ENCODE measurements around the gene F2R.
"Not testable (repeated sequence)": the region's sequence is repeated elsewhere in the genome, so short reads cannot be mapped to it uniquely, and the experiment has no call there.

Gene F2R

DNA sequence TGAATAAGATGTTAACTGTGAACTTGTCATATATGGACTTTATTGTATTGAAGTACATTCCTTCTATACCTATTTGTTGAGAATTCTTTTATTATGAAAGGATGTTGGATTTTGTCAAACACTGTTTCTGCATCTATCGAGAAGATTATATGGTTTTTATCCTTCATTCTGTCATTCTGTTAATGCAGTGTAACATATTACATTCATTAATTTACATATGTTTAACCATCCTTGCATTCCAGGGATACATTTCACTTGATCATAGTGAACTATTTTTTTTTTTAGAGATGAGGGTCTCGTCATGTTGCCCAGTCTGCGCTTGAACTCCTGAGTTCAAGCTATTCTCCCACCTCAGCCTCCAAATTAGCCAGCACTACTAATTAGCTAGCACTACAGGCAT is 48.4 kb downstream of the F2R start:
- H3K4me3 ChIP-seq (ENCODE audit: low read depth, low read length): no peak overlapping the region
- no peak for DNase-seq (ENCODE audit: low read depth)
- TF ChIP-seq, protein P1, sequence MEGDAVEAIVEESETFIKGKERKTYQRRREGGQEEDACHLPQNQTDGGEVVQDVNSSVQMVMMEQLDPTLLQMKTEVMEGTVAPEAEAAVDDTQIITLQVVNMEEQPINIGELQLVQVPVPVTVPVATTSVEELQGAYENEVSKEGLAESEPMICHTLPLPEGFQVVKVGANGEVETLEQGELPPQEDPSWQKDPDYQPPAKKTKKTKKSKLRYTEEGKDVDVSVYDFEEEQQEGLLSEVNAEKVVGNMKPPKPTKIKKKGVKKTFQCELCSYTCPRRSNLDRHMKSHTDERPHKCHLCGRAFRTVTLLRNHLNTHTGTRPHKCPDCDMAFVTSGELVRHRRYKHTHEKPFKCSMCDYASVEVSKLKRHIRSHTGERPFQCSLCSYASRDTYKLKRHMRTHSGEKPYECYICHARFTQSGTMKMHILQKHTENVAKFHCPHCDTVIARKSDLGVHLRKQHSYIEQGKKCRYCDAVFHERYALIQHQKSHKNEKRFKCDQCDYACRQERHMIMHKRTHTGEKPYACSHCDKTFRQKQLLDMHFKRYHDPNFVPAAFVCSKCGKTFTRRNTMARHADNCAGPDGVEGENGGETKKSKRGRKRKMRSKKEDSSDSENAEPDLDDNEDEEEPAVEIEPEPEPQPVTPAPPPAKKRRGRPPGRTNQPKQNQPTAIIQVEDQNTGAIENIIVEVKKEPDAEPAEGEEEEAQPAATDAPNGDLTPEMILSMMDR (IDR thresholded peaks at IDR 0.05; ENCODE audit: low read depth, low read length): no peak
- no peak for TF ChIP-seq POLR2A (IDR thresholded peaks at IDR 0.05; ENCODE audit: extremely low read depth, insufficient read length)
- no peak for TF ChIP-seq MYC (IDR thresholded peaks at IDR 0.05; ENCODE audit: low read depth, low read length)
- TF ChIP-seq, protein P2, sequence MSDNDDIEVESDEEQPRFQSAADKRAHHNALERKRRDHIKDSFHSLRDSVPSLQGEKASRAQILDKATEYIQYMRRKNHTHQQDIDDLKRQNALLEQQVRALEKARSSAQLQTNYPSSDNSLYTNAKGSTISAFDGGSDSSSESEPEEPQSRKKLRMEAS (IDR thresholded peaks at IDR 0.05; ENCODE audit: low read depth, low read length): no peak

DNA sequence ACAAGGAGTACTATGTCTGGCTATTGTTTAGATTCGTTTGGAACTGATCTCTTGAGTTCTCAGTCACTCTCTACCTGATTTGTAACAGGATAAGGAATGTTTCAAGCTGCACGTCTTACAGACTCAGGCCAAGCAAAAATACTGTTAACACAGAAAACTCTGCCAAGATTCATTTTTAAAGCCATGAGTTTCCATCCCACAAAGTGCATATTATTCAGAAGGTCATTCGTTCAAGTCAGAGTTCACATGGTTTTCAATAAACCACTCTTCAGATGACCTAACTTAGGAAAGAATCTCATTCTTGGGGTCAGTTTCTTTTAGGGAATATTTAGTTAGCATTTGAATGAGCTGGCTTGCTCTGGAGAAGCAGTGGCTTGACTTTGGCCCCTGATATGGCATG is 49.3 kb downstream of the F2R start:
- no peak for DNase-seq (ENCODE audit: low read depth)
- TF ChIP-seq, protein P1 (IDR thresholded peaks at IDR 0.05; ENCODE audit: low read depth, low read length): no peak
- TF ChIP-seq MYC (IDR thresholded peaks at IDR 0.05; ENCODE audit: low read depth, low read length) (no peak), POLR2A (IDR thresholded peaks at IDR 0.05; ENCODE audit: extremely low read depth, insufficient read length) (no peak)
- TF ChIP-seq, protein P2 (IDR thresholded peaks at IDR 0.05; ENCODE audit: low read depth, low read length): no peak
- no peak overlapping the region for H3K4me3 ChIP-seq (ENCODE audit: low read depth, low read length)

DNA sequence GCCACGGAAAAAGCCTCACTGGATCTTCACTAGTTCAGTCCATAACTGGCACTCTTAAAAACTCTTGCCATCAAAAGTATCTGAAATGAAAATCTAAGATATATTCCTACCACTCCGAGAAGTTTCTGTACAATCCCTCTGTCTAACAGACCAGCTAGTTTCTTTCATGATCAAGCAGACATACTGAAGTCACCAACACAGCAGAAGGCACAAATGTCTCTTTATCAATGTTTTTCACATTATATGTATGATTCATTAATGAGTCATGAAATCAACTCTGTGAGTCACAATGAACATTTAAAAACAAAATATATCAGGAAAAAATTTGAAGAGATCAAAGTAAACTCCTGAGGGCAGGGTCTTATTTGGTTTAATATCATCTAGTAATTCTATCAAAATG is 50.8 kb downstream of the F2R start:
- no peak overlapping the region for H3K4me3 ChIP-seq (ENCODE audit: low read depth, low read length)
- DNase-seq (ENCODE audit: low read depth): no peak
- TF ChIP-seq, protein P1 (IDR thresholded peaks at IDR 0.05; ENCODE audit: low read depth, low read length): no peak
- TF ChIP-seq POLR2A (IDR thresholded peaks at IDR 0.05; ENCODE audit: extremely low read depth, insufficient read length) (no peak), MYC (IDR thresholded peaks at IDR 0.05; ENCODE audit: low read depth, low read length) (no peak)
- TF ChIP-seq, protein P2 (IDR thresholded peaks at IDR 0.05; ENCODE audit: low read depth, low read length): no peak

DNA sequence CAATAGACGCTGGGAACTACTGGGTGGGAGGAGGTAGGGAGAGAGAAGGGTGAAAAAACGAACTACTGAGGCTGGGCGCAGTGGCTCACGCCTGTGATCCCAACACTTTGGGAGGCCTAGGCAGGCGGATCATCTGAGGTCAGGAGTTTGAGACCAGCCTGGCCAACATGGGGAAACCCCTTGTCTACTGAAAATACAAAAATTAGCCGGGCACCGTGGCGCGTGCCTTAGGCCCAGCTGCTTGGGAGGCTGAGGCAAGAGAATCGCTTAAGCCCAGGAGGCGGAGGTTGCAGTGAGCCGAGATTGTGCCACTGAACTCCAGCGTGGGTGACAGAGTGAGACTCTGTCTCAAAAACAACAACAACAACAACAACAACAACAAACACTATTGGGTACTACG is 55.1 kb downstream of the F2R start:
- H3K4me3 ChIP-seq (ENCODE audit: low read depth, low read length); DNase-seq (ENCODE audit: low read depth): not testable (repeated sequence)

DNA sequence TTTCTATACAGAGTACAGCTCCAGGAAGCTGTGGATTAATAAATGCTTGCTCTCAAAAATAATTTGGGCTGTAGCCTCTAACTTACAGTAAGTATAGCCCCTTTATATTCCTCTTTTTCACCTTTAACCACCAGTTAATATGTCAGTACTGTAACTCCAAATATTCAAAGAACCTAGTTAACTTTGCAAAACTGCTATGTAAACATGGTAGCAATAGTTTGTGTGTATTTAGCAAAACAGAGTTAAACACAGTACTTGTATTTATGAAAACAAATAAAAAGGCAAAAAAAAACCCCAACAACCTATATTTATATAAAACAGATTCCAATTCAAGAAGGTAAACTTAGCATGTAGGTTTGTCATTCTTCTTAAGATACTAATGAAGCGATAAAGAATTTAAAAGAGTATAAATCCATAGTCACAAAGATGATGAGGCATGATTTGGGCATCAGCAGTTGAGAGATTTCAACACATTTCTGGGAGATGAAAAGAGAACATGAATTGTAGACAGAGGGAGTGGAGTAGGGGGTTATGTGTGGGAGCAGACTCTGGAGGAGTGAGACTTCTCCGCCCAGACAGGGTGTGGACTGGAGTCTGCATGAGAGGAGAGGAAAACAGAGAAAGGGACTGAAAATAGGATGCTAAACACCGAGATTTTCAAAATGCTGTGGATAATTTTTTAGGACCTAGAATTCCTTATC is 55.9 kb downstream of the F2R start:
- DNase-seq (ENCODE audit: low read depth): peak; percentile 9
- no peak overlapping the region for H3K4me3 ChIP-seq (ENCODE audit: low read depth, low read length)
- TF ChIP-seq, protein P2 (IDR thresholded peaks at IDR 0.05; ENCODE audit: low read depth, low read length): no peak
- TF ChIP-seq POLR2A (IDR thresholded peaks at IDR 0.05; ENCODE audit: extremely low read depth, insufficient read length) (no peak), MYC (IDR thresholded peaks at IDR 0.05; ENCODE audit: low read depth, low read length) (no peak)
- TF ChIP-seq, protein P1 (IDR thresholded peaks at IDR 0.05; ENCODE audit: low read depth, low read length): no peak

DNA sequence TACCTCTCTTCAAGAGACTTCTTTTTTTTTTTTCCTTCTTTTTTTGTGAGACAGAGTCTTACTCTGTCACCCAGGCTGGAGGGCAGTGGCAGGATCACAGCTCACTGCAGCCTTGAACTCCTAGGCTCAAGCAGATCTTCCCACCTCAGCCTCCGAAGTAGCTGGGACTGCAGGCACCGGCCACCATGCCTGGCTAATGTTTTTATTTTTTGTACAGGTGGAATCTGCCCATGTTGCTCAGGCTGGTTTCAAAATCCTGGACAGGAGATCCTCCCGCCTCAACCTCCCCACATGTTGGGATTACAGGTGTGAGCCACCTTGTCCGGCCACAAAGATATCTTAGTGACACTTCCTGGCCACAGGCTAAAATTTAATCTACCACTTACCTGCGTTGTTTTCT is 60.0 kb downstream of the F2R start:
- TF ChIP-seq, protein P2 (IDR thresholded peaks at IDR 0.05; ENCODE audit: low read depth, low read length): no peak
- TF ChIP-seq, protein P1 (IDR thresholded peaks at IDR 0.05; ENCODE audit: low read depth, low read length): no peak
- TF ChIP-seq POLR2A (IDR thresholded peaks at IDR 0.05; ENCODE audit: extremely low read depth, insufficient read length): no peak
- TF ChIP-seq MYC (IDR thresholded peaks at IDR 0.05; ENCODE audit: low read depth, low read length): no peak
- no peak for DNase-seq (ENCODE audit: low read depth)
- H3K4me3 ChIP-seq (ENCODE audit: low read depth, low read length): no peak overlapping the region

All from NB4 (cell line).